GM10248 (cell line): ENCODE data around the gene PRRT3.

Experiments
- CTCF ChIA-PET: fragments of 300-600 bp; sonication (Branson Sonifier 250); formaldehyde crosslinking; extraction: SDS; loops from one replicate; lab custom pipeline; 2021; ENCODE audit warnings: antibody characterized with exemption; lab: Yijun Ruan, JAX
- POLR2A ChIA-PET: fragments of 350-650 bp; sonication (Branson Sonifier 250); formaldehyde crosslinking; extraction: SDS; loops from one replicate; lab custom pipeline; 2020; ENCODE audit warnings: antibody characterized with exemption; lab: Yijun Ruan, JAX
- DNase-seq: peaks from one replicate; pipeline ENCODE4 v3.0.0; 2012; ENCODE audit errors: extremely low spot score
- TF ChIP-seq, protein P1 (sequence below): IDR thresholded peaks from 2 replicates; pipeline ENCODE4 v1.5.1; 2012; ENCODE audit warnings: mild to moderate bottlenecking, low read depth; ENCODE audit errors: extremely low read depth, missing control alignments, control extremely low read depth

The PRRT3 gene

DNA sequence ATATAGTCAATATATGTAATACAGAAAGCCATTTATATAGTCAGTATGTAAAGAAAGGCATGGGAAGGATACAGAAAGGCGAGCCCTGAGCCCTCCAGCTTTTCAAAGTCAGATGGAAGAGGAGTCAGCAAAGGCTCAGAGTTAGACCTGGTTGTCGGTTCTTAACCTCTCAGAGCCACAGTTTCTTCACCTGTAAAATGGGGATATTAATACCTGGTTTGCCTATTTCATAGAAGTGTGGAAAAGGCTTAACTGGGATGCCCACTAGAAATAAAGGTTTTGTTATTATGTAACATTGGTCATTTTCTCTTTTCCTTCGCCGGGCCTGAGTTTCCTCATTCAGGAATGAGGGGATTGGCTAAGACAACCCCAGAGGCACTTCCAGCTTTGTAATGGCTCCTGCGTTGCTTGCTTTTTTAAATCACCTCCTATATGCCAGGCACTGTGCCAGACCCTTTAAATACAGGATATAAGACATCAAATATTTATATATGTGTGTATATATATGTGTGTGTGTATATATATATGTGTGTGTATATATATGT, 16.2 kb downstream of the PRRT3 start:
- TF ChIP-seq, protein P1, sequence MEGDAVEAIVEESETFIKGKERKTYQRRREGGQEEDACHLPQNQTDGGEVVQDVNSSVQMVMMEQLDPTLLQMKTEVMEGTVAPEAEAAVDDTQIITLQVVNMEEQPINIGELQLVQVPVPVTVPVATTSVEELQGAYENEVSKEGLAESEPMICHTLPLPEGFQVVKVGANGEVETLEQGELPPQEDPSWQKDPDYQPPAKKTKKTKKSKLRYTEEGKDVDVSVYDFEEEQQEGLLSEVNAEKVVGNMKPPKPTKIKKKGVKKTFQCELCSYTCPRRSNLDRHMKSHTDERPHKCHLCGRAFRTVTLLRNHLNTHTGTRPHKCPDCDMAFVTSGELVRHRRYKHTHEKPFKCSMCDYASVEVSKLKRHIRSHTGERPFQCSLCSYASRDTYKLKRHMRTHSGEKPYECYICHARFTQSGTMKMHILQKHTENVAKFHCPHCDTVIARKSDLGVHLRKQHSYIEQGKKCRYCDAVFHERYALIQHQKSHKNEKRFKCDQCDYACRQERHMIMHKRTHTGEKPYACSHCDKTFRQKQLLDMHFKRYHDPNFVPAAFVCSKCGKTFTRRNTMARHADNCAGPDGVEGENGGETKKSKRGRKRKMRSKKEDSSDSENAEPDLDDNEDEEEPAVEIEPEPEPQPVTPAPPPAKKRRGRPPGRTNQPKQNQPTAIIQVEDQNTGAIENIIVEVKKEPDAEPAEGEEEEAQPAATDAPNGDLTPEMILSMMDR, result no peak
- no peak for DNase-seq
- ChIA-PET CTCF (interaction anchor here (5.7 kb wide), 1 partner anchor 15 kb away, joined by 33 read pairs; the partner anchor contains the start of gene PRRT3), POLR2A (no interaction called here)

DNA sequence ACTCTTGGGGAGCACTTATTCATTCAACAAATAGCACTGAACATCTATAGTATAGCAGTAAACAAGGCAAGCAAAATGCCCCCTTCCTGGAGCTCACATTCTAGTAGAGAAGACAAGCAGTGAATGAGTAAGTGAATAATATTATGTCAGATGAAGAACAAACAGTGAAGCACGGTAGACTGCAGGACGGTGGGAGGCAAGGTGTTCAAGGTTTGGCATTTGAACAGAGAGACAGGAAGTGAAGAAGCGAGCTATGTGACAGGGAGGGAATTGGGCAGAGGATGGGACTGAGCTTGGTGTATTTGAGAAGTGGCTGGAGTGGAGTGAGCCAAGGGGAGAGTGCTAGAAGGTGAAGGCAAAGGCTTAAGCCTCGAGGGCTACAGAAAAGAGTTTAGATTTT, 17.2 kb downstream of the PRRT3 start:
- POLR2A ChIA-PET, result interaction anchor here (0.6 kb wide), 1 partner anchor 11 kb away, joined by 10 read pairs; no protein-coding TSS in a partner anchor
- TF ChIP-seq, protein P1, result no peak
- CTCF ChIA-PET, result interaction anchor here (0.9 to 5.7 kb wide), 6 partner anchors 8 to 21 kb away, joined by 3 to 33 read pairs (median 3); partner anchors contain the start of gene PRRT3
- DNase-seq, result no peak

DNA sequence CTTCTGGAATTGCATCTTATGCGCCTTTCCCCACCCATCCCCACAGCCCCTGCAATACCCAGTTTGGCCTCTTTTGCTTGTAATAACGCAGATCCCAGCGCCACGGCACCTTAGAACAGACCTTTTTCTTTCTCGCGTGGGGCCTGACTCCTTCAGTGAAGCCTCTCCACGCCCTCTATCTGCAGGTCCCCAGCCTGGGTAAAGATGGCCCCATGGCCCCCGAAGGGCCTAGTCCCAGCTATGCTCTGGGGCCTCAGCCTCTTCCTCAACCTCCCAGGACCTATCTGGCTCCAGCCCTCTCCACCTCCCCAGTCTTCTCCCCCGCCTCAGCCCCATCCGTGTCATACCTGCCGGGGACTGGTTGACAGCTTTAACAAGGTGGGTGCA, 18.0 kb downstream of the PRRT3 start:
- ChIA-PET CTCF (interaction anchor here (0.6 to 5.7 kb wide), 13 partner anchors 9 to 567 kb away, joined by 3 to 43 read pairs (median 7); partner anchors contain the start of genes GHRL, IL17RC and PRRT3), POLR2A (interaction anchor here (2.0 kb wide), 1 partner anchor 8 kb away, joined by 10 read pairs; no protein-coding TSS in a partner anchor)
- TF ChIP-seq, protein P1, result no peak
- no peak for DNase-seq

DNA sequence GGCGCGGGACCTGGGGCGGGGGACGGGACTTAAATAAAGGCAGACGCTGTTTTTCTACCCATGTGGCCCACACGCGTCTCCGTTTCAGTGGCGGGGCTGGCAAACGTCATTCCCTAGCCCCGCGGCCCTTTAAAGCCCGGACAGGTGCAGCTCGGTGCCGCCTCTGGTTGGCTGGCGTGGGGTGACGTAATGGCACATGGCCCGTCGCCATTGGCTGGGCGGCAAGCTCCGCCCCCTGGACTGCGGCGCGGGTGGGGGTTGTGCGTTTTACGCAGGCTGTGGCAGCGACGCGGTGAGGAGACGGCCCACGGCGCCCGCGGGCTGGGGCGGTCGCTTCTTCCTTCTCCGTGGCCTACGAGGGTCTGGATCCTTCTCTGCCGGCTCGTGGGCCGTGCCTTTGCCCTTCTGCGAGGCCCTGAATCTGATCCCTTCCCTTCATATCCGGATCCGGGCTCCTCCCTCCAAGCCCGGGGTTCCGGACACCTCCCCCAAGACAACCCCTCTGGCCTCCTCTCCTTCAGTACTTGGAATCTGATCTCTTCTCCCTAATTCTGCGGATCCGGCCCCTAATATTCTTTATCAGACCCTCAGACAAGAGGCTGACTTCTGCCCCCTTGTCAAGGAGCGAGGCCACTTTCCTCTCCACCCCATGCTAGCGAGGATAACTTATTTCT, 18.5 kb downstream of the PRRT3 start, which contains the start of gene CRELD1:
Gene CRELD1 (plus strand): TSS at position 274 of the 674 bp plus-strand sequence. CDS start 605 bp downstream, outside the sequence.
- POLR2A ChIA-PET, result interaction anchor here (0.8 to 2.0 kb wide), 6 partner anchors 9 to 388 kb away, joined by 3 to 14 read pairs (median 4); partner anchors contain the start of genes ARPC4, EMC3 and TADA3
- DNase-seq, result peak; percentile 95
- TF ChIP-seq, protein P1, result no peak
- CTCF ChIA-PET, result interaction anchor here (0.6 to 5.7 kb wide), 32 partner anchors 9 to 567 kb away, joined by 3 to 43 read pairs (median 5); partner anchors contain the start of genes EMC3, GHRL, IL17RC and PRRT3

DNA sequence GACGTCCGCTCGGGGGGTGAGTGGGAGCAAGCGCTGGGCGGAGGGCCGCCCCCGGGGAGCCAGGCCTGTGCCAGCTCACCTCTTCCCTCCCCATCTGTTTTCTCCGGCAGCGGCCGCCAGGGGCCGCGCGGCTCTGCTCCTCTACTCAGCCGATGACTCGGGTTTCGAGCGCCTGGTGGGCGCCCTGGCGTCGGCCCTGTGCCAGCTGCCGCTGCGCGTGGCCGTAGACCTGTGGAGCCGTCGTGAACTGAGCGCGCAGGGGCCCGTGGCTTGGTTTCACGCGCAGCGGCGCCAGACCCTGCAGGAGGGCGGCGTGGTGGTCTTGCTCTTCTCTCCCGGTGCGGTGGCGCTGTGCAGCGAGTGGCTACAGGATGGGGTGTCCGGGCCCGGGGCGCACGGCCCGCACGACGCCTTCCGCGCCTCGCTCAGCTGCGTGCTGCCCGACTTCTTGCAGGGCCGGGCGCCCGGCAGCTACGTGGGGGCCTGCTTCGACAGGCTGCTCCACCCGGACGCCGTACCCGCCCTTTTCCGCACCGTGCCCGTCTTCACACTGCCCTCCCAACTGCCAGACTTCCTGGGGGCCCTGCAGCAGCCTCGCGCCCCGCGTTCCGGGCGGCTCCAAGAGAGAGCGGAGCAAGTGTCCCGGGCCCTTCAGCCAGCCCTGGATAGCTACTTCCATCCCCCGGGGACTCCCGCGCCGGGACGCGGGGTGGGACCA, 19.2 kb downstream of the PRRT3 start:
- ChIA-PET POLR2A (interaction anchor here (0.8 to 2.0 kb wide), 6 partner anchors 9 to 388 kb away, joined by 3 to 14 read pairs (median 4); partner anchors contain the start of genes ARPC4, EMC3 and TADA3), CTCF (interaction anchor here (0.7 to 5.7 kb wide), 62 partner anchors 9 to 808 kb away, joined by 3 to 43 read pairs (median 4); partner anchors contain the start of genes ARPC4, EMC3, GHRL and IL17RC)
- TF ChIP-seq, protein P1, result peak; percentile 83
- peak; percentile 88 for DNase-seq
